ENCODE measurements around the gene SIN3B.

SIN3B gene

GRCh38 chr19:16914421-16914820, 85.2 kb downstream of the SIN3B start:
- no peak for DNase-seq

GRCh38 chr19:16915135-16915534, 85.9 kb downstream of the SIN3B start:
- DNase-seq = no peak

- DNase-seq = no peak
Measured at GRCh38 chr19:16915734-16916133, 86.5 kb downstream of the SIN3B start.

- DNase-seq = no peak
Measured at GRCh38 chr19:16917401-16917800, 88.2 kb downstream of the SIN3B start.

- DNase-seq = no peak
Measured at GRCh38 chr19:16919496-16919895, 90.3 kb downstream of the SIN3B start.

- no peak for DNase-seq
Measured at GRCh38 chr19:16920816-16921529, 91.8 kb downstream of the SIN3B start.

GRCh38 chr19:16921766-16922591, 92.8 kb downstream of the SIN3B start:
- DNase-seq = no peak

GRCh38 chr19:16922592-16922934, 93.4 kb downstream of the SIN3B start:
- no peak for DNase-seq

GRCh38 chr19:16922949-16923348, 93.8 kb downstream of the SIN3B start:
- DNase-seq = no peak

- DNase-seq = no peak
Measured at GRCh38 chr19:16927883-16928282, 98.7 kb downstream of the SIN3B start.

GRCh38 chr19:16928351-16928750, 99.2 kb downstream of the SIN3B start:
- DNase-seq = no peak

GRCh38 chr19:16928916-16929315, 99.7 kb downstream of the SIN3B start:
- no peak for DNase-seq
